K562 treated with DMSO at 1 percent for 4 hours (cell line): Measurements from ENCODE around the gene MMP14. TPM values are rescaled to one million over a fixed set of nuclear protein-coding genes. Genes with fewer than 3 reads are reported as not detected.

Experiments
- total RNA-seq: library from RNA; unstranded; fragments of 300-600 nt; gene quantifications from 2 replicates; pipeline ENCODE4 v1.2.3, GENCODE V29; 2022; ENCODE audit not compliant: insufficient read depth

The MMP14 gene
- total RNA-seq, result 3.7 and 4.5 TPM in 2 replicates

DNA sequence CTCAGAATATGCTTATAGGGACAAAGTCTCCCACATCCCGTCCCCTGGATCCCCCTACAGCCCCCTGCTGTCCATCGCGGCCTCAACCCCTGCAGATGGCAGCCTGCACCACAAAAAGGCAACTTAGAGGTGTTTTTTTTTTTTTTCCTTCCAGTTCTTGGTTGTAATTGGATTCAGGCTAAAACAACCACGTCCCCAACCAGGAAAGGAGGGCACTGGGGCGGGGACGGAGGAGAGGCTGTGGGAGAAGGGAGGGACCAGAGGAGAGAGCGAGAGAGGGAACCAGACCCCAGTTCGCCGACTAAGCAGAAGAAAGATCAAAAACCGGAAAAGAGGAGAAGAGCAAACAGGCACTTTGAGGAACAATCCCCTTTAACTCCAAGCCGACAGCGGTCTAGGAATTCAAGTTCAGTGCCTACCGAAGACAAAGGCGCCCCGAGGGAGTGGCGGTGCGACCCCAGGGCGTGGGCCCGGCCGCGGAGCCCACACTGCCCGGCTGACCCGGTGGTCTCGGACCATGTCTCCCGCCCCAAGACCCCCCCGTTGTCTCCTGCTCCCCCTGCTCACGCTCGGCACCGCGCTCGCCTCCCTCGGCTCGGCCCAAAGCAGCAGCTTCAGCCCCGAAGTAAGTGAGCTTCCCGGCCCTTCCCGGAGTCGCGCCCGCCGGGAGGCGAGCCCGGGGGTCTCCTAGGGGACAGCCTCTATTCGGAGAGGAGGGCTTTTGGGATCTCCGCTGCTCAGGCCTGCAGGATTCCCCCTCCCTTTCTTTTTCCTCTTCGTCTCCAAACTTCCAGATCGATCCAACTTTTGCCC lies at the start of gene MMP14:
Gene MMP14 (plus strand): TSS at position 285 of the 813 bp plus-strand sequence. CDS start 233 bp downstream, at position 518.

DNA sequence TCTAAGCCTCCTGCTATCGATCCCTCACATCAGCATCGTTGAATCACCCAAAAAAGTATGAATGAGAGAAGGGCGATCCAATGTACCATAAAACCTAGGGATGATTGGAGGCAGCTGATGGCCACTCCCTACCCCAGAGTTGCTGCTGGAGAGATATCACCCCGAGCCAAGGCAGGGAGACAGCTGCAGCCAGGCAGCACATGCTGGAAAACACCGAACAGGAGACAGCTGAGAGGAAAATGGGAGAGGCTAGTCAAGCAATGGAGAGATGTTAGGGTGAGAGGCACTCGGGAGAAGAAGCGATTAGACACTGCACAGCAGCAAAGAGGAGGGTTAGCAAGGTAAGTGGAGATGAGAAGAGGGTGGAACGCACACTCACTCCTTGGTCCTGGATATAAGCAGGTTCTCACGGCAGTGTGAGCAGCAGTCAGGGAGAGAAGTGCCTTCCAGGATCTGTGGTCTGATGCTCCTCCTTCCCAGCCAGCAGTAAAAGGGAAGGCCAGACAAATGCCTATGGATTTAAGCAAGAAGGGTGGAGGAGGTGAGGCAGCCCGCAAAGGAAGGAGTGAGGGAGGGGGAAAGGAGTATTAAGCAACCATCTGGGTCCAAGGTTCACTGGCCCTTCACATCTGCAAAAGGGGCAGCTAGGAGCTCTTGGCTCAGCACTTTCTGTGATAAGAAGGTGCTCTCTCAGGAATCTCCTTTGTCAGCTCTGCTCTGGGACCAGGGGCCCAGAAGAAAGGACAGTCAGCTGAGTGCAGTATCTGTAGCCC lies 21.3 kb upstream of the MMP14 start, which contains the start of gene SLC7A7:
Gene SLC7A7 (minus strand): TSS at position 495 of the 773 bp plus-strand sequence. CDS start 2,037 bp downstream, outside the sequence.

DNA sequence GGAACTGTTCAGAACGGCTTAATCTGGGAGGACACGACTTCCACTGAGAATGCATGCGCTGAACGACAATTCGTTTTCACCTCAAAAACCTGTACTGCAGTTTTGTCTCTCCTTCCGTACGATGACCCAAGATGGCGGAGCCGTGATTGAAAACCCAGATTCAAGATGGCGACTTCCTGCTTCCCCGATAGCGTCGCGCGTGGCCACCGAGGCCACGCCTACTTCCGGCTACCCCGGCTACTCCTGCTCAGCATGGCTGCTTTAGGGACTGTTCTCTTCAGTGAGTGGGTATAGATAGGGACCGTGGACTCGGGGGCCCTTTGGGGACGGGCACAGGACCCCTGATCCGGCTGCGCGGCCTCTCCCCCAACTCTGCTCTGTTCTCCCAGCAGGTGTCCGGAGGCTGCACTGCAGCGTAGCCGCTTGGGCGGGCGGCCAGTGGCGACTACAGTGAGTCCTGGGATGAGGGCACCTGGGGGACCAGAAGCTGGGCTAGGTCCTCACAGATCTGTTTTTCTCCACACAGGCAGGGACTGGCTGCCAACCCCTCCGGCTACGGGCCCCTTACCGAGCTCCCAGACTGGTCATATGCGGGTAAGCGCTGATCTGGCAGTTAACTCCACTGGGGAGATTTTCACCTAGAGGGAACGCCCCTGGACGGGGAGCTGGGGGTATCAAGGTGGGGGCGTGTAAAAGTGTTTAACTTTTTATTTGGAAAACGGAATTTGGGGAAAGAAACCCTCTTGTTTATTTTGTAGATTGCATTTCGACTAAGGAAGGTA lies 6.5 kb upstream of the MMP14 start, which contains the start of gene MRPL52:
Gene MRPL52 (plus strand): TSS at position 227 of the 782 bp plus-strand sequence. CDS start 26 bp downstream, at position 253.

DNA sequence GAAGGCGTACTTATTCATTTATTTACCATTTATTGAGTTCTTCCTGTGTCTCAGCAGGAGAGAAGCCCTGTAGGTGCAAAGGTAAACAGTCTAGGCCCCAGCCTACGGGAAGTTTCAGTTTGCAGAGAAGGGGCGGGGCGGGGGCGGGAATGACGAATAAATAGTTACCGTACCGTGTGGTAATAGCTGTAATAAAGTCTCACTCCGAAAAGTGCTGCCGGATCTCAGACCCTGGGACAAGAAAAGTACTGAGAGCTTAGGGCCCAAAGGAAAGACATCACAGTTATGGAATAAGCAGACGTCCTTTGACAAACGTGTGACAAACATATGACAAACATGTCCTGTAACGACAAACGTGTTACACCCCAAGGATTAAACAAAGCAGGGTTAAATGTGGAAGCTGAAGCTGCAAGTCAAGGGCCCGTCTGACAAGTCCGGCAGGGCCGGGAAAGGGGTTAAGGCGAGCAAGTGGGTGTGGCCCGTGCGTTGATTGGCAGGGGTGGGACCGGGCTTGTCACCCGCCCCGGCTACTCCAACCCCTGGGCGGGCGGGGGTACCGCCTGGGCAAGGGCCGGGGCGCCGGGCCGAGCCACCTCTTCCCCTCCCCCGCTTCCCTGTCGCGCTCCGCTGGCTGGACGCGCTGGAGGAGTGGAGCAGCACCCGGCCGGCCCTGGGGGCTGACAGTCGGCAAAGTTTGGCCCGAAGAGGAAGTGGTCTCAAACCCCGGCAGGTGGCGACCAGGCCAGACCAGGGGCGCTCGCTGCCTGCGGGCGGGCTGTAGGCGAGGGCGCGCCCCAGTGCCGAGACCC lies 35.0 kb downstream of the MMP14 start, which contains the start of gene LRP10:
Gene LRP10 (plus strand): TSS at position 517 of the 809 bp plus-strand sequence. CDS start 564 bp downstream, outside the sequence.

DNA sequence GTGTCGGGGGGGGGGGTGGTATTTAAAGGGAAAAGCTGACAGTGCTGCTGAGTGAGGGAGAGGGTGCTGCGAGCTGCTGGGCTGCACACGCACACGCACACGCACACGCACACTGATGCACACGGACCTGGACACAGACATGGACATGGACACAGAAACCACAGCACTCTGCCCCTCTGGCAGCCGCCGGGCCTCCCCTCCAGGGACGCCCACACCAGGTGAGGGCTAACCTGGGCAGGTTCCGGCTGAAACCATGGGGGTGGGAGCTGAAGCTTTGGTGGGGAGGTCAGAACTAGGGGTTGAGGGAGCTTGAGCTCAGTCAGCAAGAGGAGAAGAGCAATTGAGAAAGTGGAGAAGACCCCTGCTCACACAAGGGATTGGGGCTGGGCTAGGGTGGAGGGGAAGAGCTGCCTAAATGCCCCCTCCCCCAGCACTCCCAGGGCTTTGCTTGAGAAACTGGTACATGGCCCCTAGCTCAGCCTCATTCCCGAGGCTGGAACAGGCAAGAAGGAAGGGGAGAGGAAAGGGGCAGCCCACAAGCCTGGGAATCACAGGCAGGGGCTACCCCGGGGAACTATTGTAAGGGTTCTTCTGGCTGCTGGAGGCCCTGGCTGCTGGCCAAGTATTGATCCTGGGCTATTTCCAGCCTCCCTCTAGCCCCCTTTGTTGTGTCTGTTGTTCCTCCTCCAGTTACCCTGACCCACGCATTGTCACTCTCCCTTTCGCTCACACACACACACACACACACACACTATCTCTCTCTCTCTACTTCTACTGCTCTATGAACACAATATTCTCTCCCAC lies 47.0 kb downstream of the MMP14 start, which contains the start of gene REM2:
Gene REM2 (plus strand): TSS at position 50 of the 804 bp plus-strand sequence. CDS start 66 bp downstream, at position 116.

Other genes starting within 250 kb of the MMP14 start
- 249 and 274 TPM in 2 replicates for gene DAD1, start 247.4 kb upstream of the MMP14 start, total RNA-seq
- 18.7 and 24.0 TPM in 2 replicates for gene ABHD4, start 238.3 kb upstream of the MMP14 start, total RNA-seq
- not detected in 2 replicates for gene OR6J1, start 192.2 kb upstream of the MMP14 start, total RNA-seq
- 120 TPM in 2 replicates for gene OXA1L, start 69.9 kb upstream of the MMP14 start, total RNA-seq
- 1.6 and 1.8 TPM in 2 replicates for gene SLC7A7, start 21.1 kb upstream of the MMP14 start, total RNA-seq
- gene MRPL52, start 6.7 kb upstream of the MMP14 start, total RNA-seq, result 95.9 and 102 TPM in 2 replicates
- gene LRP10, start 35.2 kb downstream of the MMP14 start, total RNA-seq, result 40.9 and 49.4 TPM in 2 replicates
- 2.6 and 3.2 TPM in 2 replicates for gene REM2, start 46.6 kb downstream of the MMP14 start, total RNA-seq
- 21.8 and 38.3 TPM in 2 replicates for gene RBM23, start 82.6 kb downstream of the MMP14 start, total RNA-seq
- gene PRMT5, start 92.8 kb downstream of the MMP14 start, total RNA-seq, result 89.0 and 103 TPM in 2 replicates
- 95.0 and 103 TPM in 2 replicates for gene HAUS4, start 120.5 kb downstream of the MMP14 start, total RNA-seq
- gene AJUBA, start 146.0 kb downstream of the MMP14 start, total RNA-seq, result 22.0 and 24.4 TPM in 2 replicates
- gene C14orf93, start 173.6 kb downstream of the MMP14 start, total RNA-seq, result 20.4 and 22.2 TPM in 2 replicates
- 132 and 139 TPM in 2 replicates for gene PSMB5, start 198.3 kb downstream of the MMP14 start, total RNA-seq
- not detected in 2 replicates for gene PSMB11, start 205.6 kb downstream of the MMP14 start, total RNA-seq
- 15.0 and 18.2 TPM in 2 replicates for gene CDH24, start 220.9 kb downstream of the MMP14 start, total RNA-seq